ENCODE data around the gene PTPRJ. TPM values are rescaled to one million over a fixed set of nuclear protein-coding genes. Genes with fewer than 3 reads are reported as not detected.
A peak's percentile ranks its signal among the peaks of the same experiment; 100 is the strongest.

Gene PTPRJ
- polyA plus RNA-seq, 1 donor (not counting 4 experiments of a cell fraction or from before 2014, with no cell fraction given): 0.84 TPM

- Histone ChIP-seq H3K36me3 (ENCODE audit: control insufficient read depth in 2 of 2, extremely low read depth in 1 of 2, insufficient read depth in 2 of 2, low read length in 2 of 2) (no peaks in the 10 kb centered on the region), H3K4me3 (ENCODE audit: control insufficient read depth in 2 of 3, extremely low read depth in 1 of 3, insufficient read depth in 2 of 3, low read depth in 1 of 3, low read length in 3 of 3) (peak overlapping the region; percentile 49 to 60 (median 57)), H4K20me1 (ENCODE audit: control insufficient read depth, extremely low read depth, insufficient read depth, low read length) (no peaks in the 10 kb centered on the region), H3K27ac (ENCODE audit: control insufficient read depth, insufficient read depth, low read length) (no peak overlapping the region), H3K4me1 (ENCODE audit: control insufficient read depth, extremely low read depth, insufficient read depth, low read length) (no peaks in the 10 kb centered on the region), H3K27me3 (ENCODE audit: control insufficient read depth, extremely low read depth, insufficient read depth, low read length) (peaks cover 4% of the 10 kb centered on the region), H3K79me2 (ENCODE audit: control insufficient read depth, insufficient read depth, low read length) (no peaks in the 10 kb centered on the region), H3K4me2 (ENCODE audit: control insufficient read depth, extremely low read depth, insufficient read depth, low read depth, low read length) (peak overlapping the region; percentile 73), H3K9me1 (ENCODE audit: control insufficient read depth, extremely low read depth, insufficient read depth, low read length) (no peaks in the 10 kb centered on the region), H3K9me3 (ENCODE audit: control insufficient read depth, low read depth, low read length) (no peaks in the 10 kb centered on the region), H3K9ac (ENCODE audit: control insufficient read depth, extremely low read depth, insufficient read depth, low read length) (peak overlapping the region; percentile 50), H2AFZ (ENCODE audit: control insufficient read depth, low read length) (peak overlapping the region; percentile 21)
- no peak for DNase-seq (ENCODE audit: low read depth, low spot score)
- dilution Hi-C loops (cut with MboI; ENCODE audit: extremely low pct_ligation_motif_present, low sequenced_read_pairs): no loop called here
- FAIRE-seq: no peak
- TF ChIP-seq CTCF (optimal IDR thresholded peaks at IDR 0.05 in 1 of 3, IDR thresholded peaks at IDR 0.05 in 1 of 3, conservative IDR thresholded peaks at IDR 0.05 in 1 of 3; ENCODE audit: extremely low read depth in 1 of 3, insufficient read depth in 2 of 3, low read length in 3 of 3) (no peak), EZH2 (IDR thresholded peaks at IDR 0.05; ENCODE audit: low read length) (peak; percentile 23)
Measured at GRCh38 chr11:47981667-47982404, 1.5 kb downstream of the PTPRJ start.

- Histone ChIP-seq H3K27me3 (ENCODE audit: control insufficient read depth, extremely low read depth, insufficient read depth, low read length) (peaks cover 4% of the 10 kb centered on the region), H3K9ac (ENCODE audit: control insufficient read depth, extremely low read depth, insufficient read depth, low read length) (no peak overlapping the region), H3K4me2 (ENCODE audit: control insufficient read depth, extremely low read depth, insufficient read depth, low read depth, low read length) (no peak overlapping the region), H3K4me3 (ENCODE audit: control insufficient read depth in 2 of 3, extremely low read depth in 1 of 3, insufficient read depth in 2 of 3, low read depth in 1 of 3, low read length in 3 of 3) (no peak overlapping the region), H3K9me3 (ENCODE audit: control insufficient read depth, low read depth, low read length) (no peaks in the 10 kb centered on the region), H2AFZ (ENCODE audit: control insufficient read depth, low read length) (no peak overlapping the region), H3K4me1 (ENCODE audit: control insufficient read depth, extremely low read depth, insufficient read depth, low read length) (no peaks in the 10 kb centered on the region), H3K79me2 (ENCODE audit: control insufficient read depth, insufficient read depth, low read length) (no peaks in the 10 kb centered on the region), H3K9me1 (ENCODE audit: control insufficient read depth, extremely low read depth, insufficient read depth, low read length) (no peaks in the 10 kb centered on the region), H4K20me1 (ENCODE audit: control insufficient read depth, extremely low read depth, insufficient read depth, low read length) (no peaks in the 10 kb centered on the region), H3K36me3 (ENCODE audit: control insufficient read depth in 2 of 2, extremely low read depth in 1 of 2, insufficient read depth in 2 of 2, low read length in 2 of 2) (no peaks in the 10 kb centered on the region), H3K27ac (ENCODE audit: control insufficient read depth, insufficient read depth, low read length) (no peak overlapping the region)
- no peak for FAIRE-seq
- DNase-seq (ENCODE audit: low read depth, low spot score): no peak
- TF ChIP-seq CTCF (optimal IDR thresholded peaks at IDR 0.05 in 1 of 3, IDR thresholded peaks at IDR 0.05 in 1 of 3, conservative IDR thresholded peaks at IDR 0.05 in 1 of 3; ENCODE audit: extremely low read depth in 1 of 3, insufficient read depth in 2 of 3, low read length in 3 of 3) (no peak), EZH2 (IDR thresholded peaks at IDR 0.05; ENCODE audit: low read length) (no peak)
- dilution Hi-C loops (cut with MboI; ENCODE audit: extremely low pct_ligation_motif_present, low sequenced_read_pairs): no loop called here
Measured at GRCh38 chr11:47982616-47983015, 2.3 kb downstream of the PTPRJ start.
